B cell (primary cell): ENCODE measurements around the gene PRKCA. TPM values are rescaled to one million over a fixed set of nuclear protein-coding genes. Genes with fewer than 3 reads are reported as not detected.

Source experiments
- ATAC-seq: fragments of 200-7000 bp; cut with Tn5 transposase; one replicate; pipeline ENCODE4 v1.10.0; 2021; ENCODE audit warnings: low read depth, mild to moderate bottlenecking, moderate number of reproducible peaks, moderate library complexity
- CTCF ChIA-PET: fragments of 350-600 bp; sonication (Branson Sonifier 250); formaldehyde crosslinking; loops from one replicate; lab custom pipeline; 2021; ENCODE audit warnings: antibody characterized with exemption, inconsistent platforms; lab: Charles Lee
- POLR2A ChIA-PET: fragments of 350-600 bp; sonication (Branson Sonifier 250); formaldehyde crosslinking; loops from one replicate; lab custom pipeline; 2021; ENCODE audit warnings: antibody characterized with exemption; lab: Charles Lee
- DNase-seq: peaks from one replicate; pipeline ENCODE4 v3.0.0; 2013
- H2AFZ ChIP-seq: 2 replicates; pipeline ENCODE4 v1.6.1; 2012; ENCODE audit warnings: mild to moderate bottlenecking, low read depth, low read length; ENCODE audit not compliant: insufficient read depth, poor library complexity, severe bottlenecking
- H3K27ac ChIP-seq, 2 donors: 1 replicate in 1 of 2; 2 replicates in 1 of 2; pipeline ENCODE4 v1.5.1; 2012 to 2013; ENCODE audit warnings: low read length in 2 of 2, mild to moderate bottlenecking in 2 of 2, moderate library complexity in 1 of 2
- H3K27me3 ChIP-seq, 4 experiments: fragments of 200-600 bp in 1 of 4; sonication (generic) in 1 of 4; replicated peaks in 1 of 4; 1 replicate in 2 of 4; 2 replicates in 2 of 4; pipeline versions ENCODE4 v1.6.1 to v1.7.0; 2013 to 2016; ENCODE audit warnings: low read length in 3 of 4, mild to moderate bottlenecking in 2 of 4, mixed read lengths in 1 of 4, moderate library complexity in 1 of 4; ENCODE audit not compliant: insufficient read depth in 4 of 4, control insufficient read depth in 3 of 4; ENCODE audit errors: control extremely low read depth in 1 of 4
- H3K36me3 ChIP-seq, 2 experiments: replicated peaks in 1 of 2; 1 replicate in 1 of 2; 2 replicates in 1 of 2; pipeline versions ENCODE4 v1.6.1 to v1.7.1; 2013; ENCODE audit warnings: low read length in 1 of 2; ENCODE audit not compliant: insufficient read depth in 2 of 2, control insufficient read depth in 1 of 2; ENCODE audit errors: control extremely low read depth in 1 of 2, extremely low read depth in 1 of 2
- H3K4me1 ChIP-seq, 2 donors: fragments of 200-600 bp in 1 of 2; sonication (generic) in 1 of 2; 1 replicate in 1 of 2; 2 replicates in 1 of 2; pipeline versions ENCODE4 v1.5.1 to v1.6.1; 2013 to 2017; ENCODE audit warnings: low read length in 2 of 2; ENCODE audit not compliant: control insufficient read depth in 2 of 2, insufficient read depth in 2 of 2
- H3K4me2 ChIP-seq: replicated peaks from 2 replicates; pipeline ENCODE3; 2012; ENCODE audit warnings: mild to moderate bottlenecking, low read depth, low read length; ENCODE audit not compliant: poor library complexity, severe bottlenecking
- H3K4me3 ChIP-seq, 5 experiments: fragments of 200-600 bp in 1 of 5; sonication (generic) in 1 of 5; 1 replicate in 3 of 5; 2 replicates in 2 of 5; pipeline versions ENCODE4 v1.5.1 to v1.7.0; 2011 to 2016; ENCODE audit warnings: low read length in 4 of 5, mild to moderate bottlenecking in 4 of 5, low read depth in 2 of 5, control low read depth in 1 of 5, moderate library complexity in 1 of 5; ENCODE audit not compliant: insufficient read depth in 1 of 5; ENCODE audit errors: control extremely low read depth in 1 of 5, extremely low read depth in 1 of 5
- H3K79me2 ChIP-seq: fragments of 200-600 bp; sonication (generic); one replicate; pipeline ENCODE4 v1.6.0; 2016; ENCODE audit warnings: low read length; ENCODE audit not compliant: control insufficient read depth, insufficient read depth
- H3K9ac ChIP-seq: fragments of 200-600 bp; sonication (generic); 2 replicates; pipeline ENCODE4 v1.6.1; 2017; ENCODE audit warnings: mild to moderate bottlenecking, low read length, moderate library complexity
- H3K9me3 ChIP-seq, 3 donors: one replicate each; pipeline versions ENCODE4 v1.6.1 to v1.7.1; 2013; ENCODE audit warnings: low read length in 2 of 3; ENCODE audit not compliant: control insufficient read depth in 2 of 3, insufficient read depth in 1 of 3; ENCODE audit errors: control extremely low read depth in 1 of 3
- H4K20me1 ChIP-seq: 2 replicates; pipeline ENCODE4 v1.6.0; 2012; ENCODE audit warnings: mild to moderate bottlenecking, low read length; ENCODE audit not compliant: insufficient read depth, control insufficient read depth, poor library complexity, severe bottlenecking
- H3K27ac Mint-ChIP-seq: one replicate; pipeline ENCODE4 v1.8.0; 2021; ENCODE audit warnings: mixed read lengths
- H3K27me3 Mint-ChIP-seq: one replicate; pipeline ENCODE4 v1.8.0; 2021; ENCODE audit warnings: mixed read lengths
- H3K4me1 Mint-ChIP-seq: one replicate; pipeline ENCODE4 v1.8.0; 2021; ENCODE audit warnings: mixed read lengths
- H3K4me3 Mint-ChIP-seq: one replicate; pipeline ENCODE4 v1.8.0; 2021; ENCODE audit warnings: mixed read lengths
- H3K9me3 Mint-ChIP-seq: one replicate; pipeline ENCODE4 v1.8.0; 2022; ENCODE audit warnings: mixed read lengths; ENCODE audit not compliant: insufficient read depth
- EZH2 ChIP-seq: IDR thresholded peaks from 2 replicates; pipeline ENCODE4 v1.6.1; 2012; ENCODE audit warnings: borderline replicate concordance, low read depth, mild to moderate bottlenecking, moderate library complexity, low read length; ENCODE audit not compliant: insufficient read depth, poor library complexity, severe bottlenecking
- WGBS: methylation state at CpG from one replicate; pipeline ENCODE4 v1.1.5; 2013; ENCODE audit warnings: missing lambda C conversion rate; ENCODE audit not compliant: insufficient coverage; 5-methylcytosine and 5-hydroxymethylcytosine counted together
- intact Hi-C: fragments of 100-400 bp; cut with micrococcal nuclease; formaldehyde crosslinking; loops from one replicate; pipeline ENCODE4 v1.10.0; 2022
- polyA plus RNA-seq: library from polyadenylated mRNA; depleted of rRNA; stranded (reverse); fragments of >200 nt; gene quantifications from 2 replicates; pipeline ENCODE4 v1.2.3, GENCODE V29; 2012
- total RNA-seq, 2 donors: library from RNA; stranded (reverse); fragments of 120-200 nt in 1 of 2; gene quantifications; 1 replicate in 1 of 2; 2 replicates in 1 of 2; pipeline versions ENCODE4 v1.2.3 to v1.2.4, GENCODE V29; 2013 to 2022
- TF ChIP-seq, protein P1 (sequence below): fragments of 200-600 bp; IDR thresholded peaks from one replicate; pipeline ENCODE4 v1.8.0; 2022; ENCODE audit warnings: antibody characterized with exemption, mild to moderate bottlenecking

The PRKCA gene
- total and polyA plus RNA-seq, 2 donors (not counting 1 experiment from before 2014, with no cell fraction given) = 0.33 to 7.7 TPM

DNA sequence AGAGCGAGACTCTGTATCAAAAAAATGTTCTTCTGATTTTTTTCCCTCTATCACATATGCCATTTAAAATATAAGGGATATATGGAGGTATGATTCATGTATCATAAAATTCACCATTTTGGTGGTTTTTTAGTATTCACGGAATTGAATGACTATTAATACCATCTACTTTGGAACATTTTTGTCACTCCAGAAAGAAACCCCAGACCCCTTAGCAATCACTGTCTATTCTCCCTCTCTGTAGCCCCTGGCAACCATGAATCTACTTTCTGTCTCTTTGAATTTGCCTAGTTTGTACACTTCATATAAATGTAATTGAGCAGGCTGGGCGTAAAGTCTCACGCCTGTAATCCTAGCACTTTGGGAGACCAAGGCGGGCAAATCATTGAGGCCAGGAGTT, 75.9 kb downstream of the PRKCA start:
- Mint-ChIP-seq H3K4me1 (peaks cover 3% of the 10 kb centered on the region), H3K27ac (no peak overlapping the region), H3K27me3 (no peaks in the 10 kb centered on the region), H3K4me3 (no peak overlapping the region), H3K9me3 (no peaks in the 10 kb centered on the region)
- Histone ChIP-seq H3K9me3 (no peaks in the 10 kb centered on the region), H4K20me1 (no peaks in the 10 kb centered on the region), H3K4me3 (no peak overlapping the region), H3K79me2 (no peaks in the 10 kb centered on the region), H3K27ac (no peak overlapping the region), H2AFZ (no peak overlapping the region), H3K4me2 (no peak overlapping the region), H3K27me3 (no peaks in the 10 kb centered on the region), H3K9ac (no peak overlapping the region), H3K36me3 (no peaks in the 10 kb centered on the region), H3K4me1 (no peaks in the 10 kb centered on the region)
- ChIA-PET CTCF (no interaction called here), POLR2A (no interaction called here)
- ATAC-seq = no peak
- 100% methylated on average over 3 of the region's 5 CpGs for WGBS
- intact Hi-C loops = no loop called here
- no peak for DNase-seq
- no peak for TF ChIP-seq EZH2
- TF ChIP-seq, protein P1, sequence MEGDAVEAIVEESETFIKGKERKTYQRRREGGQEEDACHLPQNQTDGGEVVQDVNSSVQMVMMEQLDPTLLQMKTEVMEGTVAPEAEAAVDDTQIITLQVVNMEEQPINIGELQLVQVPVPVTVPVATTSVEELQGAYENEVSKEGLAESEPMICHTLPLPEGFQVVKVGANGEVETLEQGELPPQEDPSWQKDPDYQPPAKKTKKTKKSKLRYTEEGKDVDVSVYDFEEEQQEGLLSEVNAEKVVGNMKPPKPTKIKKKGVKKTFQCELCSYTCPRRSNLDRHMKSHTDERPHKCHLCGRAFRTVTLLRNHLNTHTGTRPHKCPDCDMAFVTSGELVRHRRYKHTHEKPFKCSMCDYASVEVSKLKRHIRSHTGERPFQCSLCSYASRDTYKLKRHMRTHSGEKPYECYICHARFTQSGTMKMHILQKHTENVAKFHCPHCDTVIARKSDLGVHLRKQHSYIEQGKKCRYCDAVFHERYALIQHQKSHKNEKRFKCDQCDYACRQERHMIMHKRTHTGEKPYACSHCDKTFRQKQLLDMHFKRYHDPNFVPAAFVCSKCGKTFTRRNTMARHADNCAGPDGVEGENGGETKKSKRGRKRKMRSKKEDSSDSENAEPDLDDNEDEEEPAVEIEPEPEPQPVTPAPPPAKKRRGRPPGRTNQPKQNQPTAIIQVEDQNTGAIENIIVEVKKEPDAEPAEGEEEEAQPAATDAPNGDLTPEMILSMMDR = no peak

DNA sequence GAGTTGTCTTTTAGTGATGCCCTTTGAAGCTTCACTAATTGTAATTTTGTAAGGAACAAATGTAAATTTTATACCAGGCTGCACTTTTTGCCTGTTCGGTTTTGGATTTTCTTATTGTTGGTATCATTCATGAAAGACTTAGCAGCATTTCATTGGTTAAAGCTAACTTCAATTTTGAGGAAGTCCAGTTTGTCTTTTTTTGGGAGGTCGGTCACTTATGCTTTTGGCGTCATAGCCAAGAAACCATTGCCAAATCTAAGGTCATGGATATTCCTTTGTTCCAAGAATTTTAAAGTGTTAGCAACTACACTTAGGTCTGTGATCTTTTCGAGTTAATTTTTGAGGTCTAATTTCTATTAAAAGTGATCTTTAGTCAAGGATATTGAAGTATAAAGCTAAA, 77.1 kb downstream of the PRKCA start:
- H3K4me1 Mint-ChIP-seq = peaks cover 3% of the 10 kb centered on the region
- CTCF ChIA-PET = no interaction called here
- TF ChIP-seq EZH2 = no peak
- TF ChIP-seq, protein P1 = no peak

More for the DNA sequence above, 77.1 kb downstream of the PRKCA start:
- Histone ChIP-seq H3K4me2 (no peak overlapping the region), H3K9me3 (no peaks in the 10 kb centered on the region), H3K36me3 (no peaks in the 10 kb centered on the region), H4K20me1 (no peaks in the 10 kb centered on the region), H3K27ac (no peak overlapping the region), H3K27me3 (no peaks in the 10 kb centered on the region), H3K4me1 (no peaks in the 10 kb centered on the region), H3K4me3 (no peak overlapping the region), H3K79me2 (no peaks in the 10 kb centered on the region), H3K9ac (no peak overlapping the region), H2AFZ (no peak overlapping the region)
- intact Hi-C loops = no loop called here
- Mint-ChIP-seq H3K27ac (no peak overlapping the region), H3K4me3 (no peak overlapping the region), H3K27me3 (no peaks in the 10 kb centered on the region), H3K9me3 (no peaks in the 10 kb centered on the region)
- ATAC-seq (no peak), DNase-seq (no peak)
- WGBS = 76% methylated on average over 3 of the region's 4 CpGs
- POLR2A ChIA-PET = no interaction called here
